ENCODE results near the gene PSG6. TPM values are rescaled to one million over a fixed set of nuclear protein-coding genes. Genes with fewer than 3 reads are reported as not detected.

Gene PSG6
- total RNA-seq (2022; extraction: Qiagen RNA extraction), result not detected in 5 replicates

DNA sequence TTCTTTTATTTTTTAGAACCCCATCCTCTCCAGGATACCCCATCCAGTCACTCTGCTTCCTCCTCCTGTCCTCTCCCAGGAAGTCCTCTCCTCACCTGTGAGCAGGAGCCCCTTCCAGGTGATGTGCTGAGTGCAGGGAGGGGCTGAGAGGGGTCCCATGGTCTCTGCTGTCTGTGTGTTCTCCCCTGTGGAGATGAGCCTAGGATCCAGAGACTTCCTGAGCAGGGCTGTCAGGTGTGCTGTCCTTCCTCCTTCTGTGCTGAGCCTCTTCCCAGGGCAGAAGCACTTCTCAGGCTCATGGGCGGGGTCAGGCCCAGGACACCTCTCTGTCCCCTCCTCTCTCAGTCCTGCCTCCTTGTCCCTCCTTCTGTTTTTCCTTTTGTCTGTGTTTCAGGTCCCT lies at the start of gene PSG6:
Gene PSG6 (minus strand): TSS at position 261 of the 400 bp plus-strand sequence. CDS start 102 bp downstream, at position 159.

DNA sequence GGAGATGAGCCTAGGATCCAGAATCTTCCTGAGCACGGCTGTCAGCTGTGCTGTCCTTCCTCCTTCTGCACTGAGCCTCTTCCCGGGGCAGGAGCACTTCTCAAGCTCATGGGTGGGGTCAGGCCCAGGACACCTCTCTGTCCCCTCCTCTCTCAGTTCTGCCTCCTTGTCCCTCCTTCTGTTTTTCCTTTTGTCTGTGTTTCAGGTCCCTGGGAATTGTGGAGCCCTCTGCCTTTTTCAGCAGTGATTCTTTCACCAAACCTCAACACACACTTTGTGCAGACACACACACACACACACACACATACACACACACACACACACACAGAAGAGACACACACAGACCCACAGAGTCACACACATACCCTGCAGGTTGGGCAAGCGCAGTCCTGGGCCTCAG lies 19.4 kb upstream of the PSG6 start, which contains the start of gene PSG7:
Gene PSG7 (minus strand): TSS at position 101 of the 400 bp plus-strand sequence. CDS start 131 bp downstream, outside the sequence.

DNA sequence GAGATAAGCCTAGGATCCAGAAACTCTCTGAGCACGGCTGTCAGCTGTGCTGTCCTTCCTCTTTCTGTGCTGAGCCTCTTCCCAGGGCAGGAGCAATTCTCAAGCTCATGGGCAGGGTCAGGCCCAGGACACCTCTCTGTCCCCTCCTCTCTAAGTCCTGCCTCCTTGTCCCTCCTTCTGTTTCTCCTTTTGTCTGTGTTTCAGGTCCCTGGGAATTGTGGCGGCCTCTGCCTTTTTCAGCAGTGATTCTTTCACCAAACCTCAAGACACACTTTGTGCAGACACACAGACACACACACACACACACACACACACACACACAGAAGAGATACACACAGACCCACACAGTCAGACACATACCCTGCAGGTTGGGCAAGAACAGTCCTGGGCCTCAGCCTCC lies 38.1 kb downstream of the PSG6 start, which contains the start of gene PSG1:
Gene PSG1 (minus strand): TSS at position 101 of the 400 bp plus-strand sequence. CDS start 132 bp downstream, outside the sequence.

Other genes with a start within 250 kb of the PSG6 start
- 0.07 to 0.26 TPM (median 0.09 TPM) in 3 of 5 replicates, not detected in the others for gene PSG3, start 177.4 kb downstream of the PSG6 start, total RNA-seq (2022; extraction: Qiagen RNA extraction)
- gene PSG8, start 152.2 kb downstream of the PSG6 start, total RNA-seq (2022; extraction: Qiagen RNA extraction), result 0.16 to 0.39 TPM (median 0.29 TPM) in 4 of 5 replicates, not detected in the other
- 0.10 to 0.44 TPM (median 0.20 TPM) in 5 replicates for gene PSG1, start 38.2 kb downstream of the PSG6 start, total RNA-seq (2022; extraction: Qiagen RNA extraction)
- 0.10 TPM in 1 of 5 replicates, not detected in the others for gene PSG7, start 19.3 kb upstream of the PSG6 start, total RNA-seq (2022; extraction: Qiagen RNA extraction)
- not detected in 5 replicates for gene PSG11, start 108.6 kb upstream of the PSG6 start, total RNA-seq (2022; extraction: Qiagen RNA extraction)
- gene PSG2, start 164.8 kb upstream of the PSG6 start, total RNA-seq (2022; extraction: Qiagen RNA extraction), result 0.05 TPM in 1 of 5 replicates, not detected in the others

All from A549 treated with Hydrocortisone at 1 μM for 4 hours (cell line).